ENCODE measurements around the gene MAP7. TPM values are rescaled to one million over a fixed set of nuclear protein-coding genes. Genes with fewer than 3 reads are reported as not detected.

MAP7 gene
- total and polyA plus RNA-seq, 9 of the 15 experiments (the other 6 are each of a cell fraction or from before 2014, with no cell fraction given) = 0.76 to 7.7 (median 3.9) TPM

Small RNA genes within 50 kb of the gene (small RNA-seq; reads per million reads assigned to genes)
- not detected for gene AL023284.1
- gene NDUFS5P1 = not detected

Other genes with a start within 250 kb of the MAP7 start
- gene MAP3K5, start 242.1 kb upstream of the MAP7 start, total RNA-seq (2014; rRNA removed) = 10.4 and 11.6 TPM in 2 replicates
- 12.7 and 15.3 TPM in 2 replicates for gene MAP3K5, start 242.1 kb upstream of the MAP7 start, total RNA-seq (2014; rRNA removed; fragmentation: Illumina TruSeq; extraction: Trizol)
- 9.2 and 9.9 TPM in 2 replicates for gene MAP3K5, start 242.1 kb upstream of the MAP7 start, total RNA-seq (2015; rRNA removed; fragmentation: Illumina TruSeq; extraction: Trizol)
- 11.7 and 13.0 TPM in 2 replicates for gene MAP3K5, start 242.1 kb upstream of the MAP7 start, total RNA-seq (2021)
- 7.9 and 9.1 TPM in 2 replicates for gene MAP3K5, start 242.1 kb upstream of the MAP7 start, polyA plus RNA-seq (2011; rRNA removed)
- 8.6 and 10.4 TPM in 2 replicates for gene MAP3K5, start 242.1 kb upstream of the MAP7 start, polyA plus RNA-seq (2014; fragmentation: Illumina TruSeq; extraction: Trizol)
- 1 to 10 TPM; 2.2 to 3.3 TPM for gene MAP3K5, start 242.1 kb upstream of the MAP7 start, polyA plus RNA-seq (2014; fragmentation: Nextera tagmentation; extraction: Ambion mirVana)
- 6.9 and 7.3 TPM in 2 replicates for gene MAP3K5, start 242.1 kb upstream of the MAP7 start, polyA plus RNA-seq (2014; rRNA removed)